Measurements from ENCODE around the gene RASGRF1.

- TF ChIP-seq CTCF (conservative IDR thresholded peaks at IDR 0.05; ENCODE audit: low read length) (no peak), EZH2phosphoT487 (IDR thresholded peaks at IDR 0.05; ENCODE audit: borderline replicate concordance) (no peak)
Measured at GRCh38 chr15:79075256-79075655, 15.3 kb downstream of the RASGRF1 start.
